ENCODE results near the gene FAM76B.
A peak's percentile ranks its signal among the peaks of the same experiment; 100 is the strongest.
"Not testable (repeated sequence)": the region's sequence is repeated elsewhere in the genome, so short reads cannot be mapped to it uniquely, and the experiment has no call there.

The FAM76B gene

DNA sequence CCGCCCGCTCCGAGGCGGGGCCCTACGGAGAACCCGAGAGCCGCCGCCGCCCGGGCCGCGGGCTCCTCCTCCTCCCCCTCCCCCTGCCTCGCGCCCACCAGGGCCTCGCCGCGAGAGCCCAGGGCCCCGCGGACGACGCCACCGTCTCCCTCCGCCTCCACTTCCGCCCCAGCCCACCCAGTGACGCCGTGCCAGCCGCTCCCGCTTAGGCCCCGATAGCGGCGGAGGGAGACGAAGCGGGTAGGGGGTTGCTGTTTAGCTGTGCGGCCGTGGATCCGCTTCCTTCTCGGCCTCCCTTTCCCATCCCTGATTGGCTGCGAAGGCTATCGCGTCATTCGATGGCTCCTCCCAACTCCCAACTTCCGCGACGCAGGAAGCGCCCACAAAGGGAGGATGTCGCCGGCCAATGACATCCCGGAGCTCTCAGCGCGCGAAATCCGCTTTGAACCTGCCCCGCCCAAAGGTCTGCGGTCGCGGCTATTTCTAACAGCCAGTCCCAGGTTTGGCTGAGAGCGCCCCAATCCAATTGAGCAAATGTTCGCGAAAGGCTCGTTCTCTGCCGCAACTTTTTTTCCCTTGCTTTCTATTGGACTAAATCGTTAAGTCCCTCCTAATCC lies at the start of gene FAM76B:
Gene FAM76B (minus strand): TSS at position 277 of the 617 bp plus-strand sequence. CDS start 304 bp downstream, outside the sequence.
- in situ Hi-C loops (cut with HindIII; ENCODE audit: low pct_ligation_motif_present, low pct_unique_long_range_greater_than_20kb, low sequenced_read_pairs), result no loop called here
- peak; percentile 98 for DNase-seq

DNA sequence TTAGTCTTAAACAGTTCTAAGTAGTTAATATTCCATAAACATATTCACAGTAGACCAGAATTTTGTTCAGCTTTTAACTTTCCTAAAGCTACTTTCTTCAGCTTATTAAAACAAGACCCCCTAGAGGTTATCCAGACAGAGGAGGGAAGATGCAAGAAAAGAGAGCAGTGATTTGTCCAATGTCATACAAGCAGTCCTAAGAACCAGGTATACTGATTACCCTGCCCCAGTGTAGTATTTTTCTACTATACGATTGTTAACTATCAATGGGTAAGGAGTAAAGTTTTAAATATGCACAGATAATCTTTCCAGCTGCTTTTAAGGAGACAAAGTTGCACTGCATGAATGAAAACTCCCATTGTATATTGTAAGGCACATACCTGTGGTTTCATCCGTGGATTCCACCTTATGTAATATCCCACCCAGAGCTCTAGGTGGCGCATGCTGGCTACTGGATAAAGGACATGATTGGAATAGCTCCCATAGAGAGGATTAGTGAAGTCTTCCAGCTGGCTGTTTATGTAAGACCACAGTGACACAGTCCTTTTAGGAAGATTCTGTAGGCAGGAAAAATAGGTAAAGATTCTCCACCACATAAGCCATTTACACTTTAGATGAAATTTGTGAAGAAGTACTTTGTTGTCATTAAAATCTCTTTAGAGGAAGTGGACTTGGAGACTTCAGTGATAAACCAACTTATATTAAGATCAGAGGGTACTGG lies 46.3 kb upstream of the FAM76B start:
- peak; percentile 80 for DNase-seq
- in situ Hi-C loops (cut with HindIII; ENCODE audit: low pct_ligation_motif_present, low pct_unique_long_range_greater_than_20kb, low sequenced_read_pairs), result no loop called here

DNA sequence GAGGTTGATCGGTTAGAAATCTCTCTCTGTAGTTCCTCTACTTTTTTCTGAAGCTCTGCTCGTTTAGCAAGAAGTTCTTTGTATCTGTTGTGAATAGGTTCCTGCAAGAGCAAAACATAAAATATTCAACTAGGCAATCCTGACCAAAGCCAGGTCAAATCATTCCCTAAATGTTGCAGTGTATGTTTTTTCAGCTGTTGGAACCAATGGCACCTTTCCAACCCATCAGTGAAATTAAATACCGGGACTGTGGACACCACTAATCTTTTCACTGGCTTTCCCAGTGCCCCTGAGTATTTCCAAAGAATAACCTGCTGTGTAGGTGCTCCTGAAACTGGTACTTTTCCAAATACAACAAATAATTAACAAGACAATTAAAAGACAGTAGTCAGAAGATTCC lies 45.8 kb upstream of the FAM76B start:
- DNase-seq, result no peak
- in situ Hi-C loops (cut with HindIII; ENCODE audit: low pct_ligation_motif_present, low pct_unique_long_range_greater_than_20kb, low sequenced_read_pairs), result no loop called here

DNA sequence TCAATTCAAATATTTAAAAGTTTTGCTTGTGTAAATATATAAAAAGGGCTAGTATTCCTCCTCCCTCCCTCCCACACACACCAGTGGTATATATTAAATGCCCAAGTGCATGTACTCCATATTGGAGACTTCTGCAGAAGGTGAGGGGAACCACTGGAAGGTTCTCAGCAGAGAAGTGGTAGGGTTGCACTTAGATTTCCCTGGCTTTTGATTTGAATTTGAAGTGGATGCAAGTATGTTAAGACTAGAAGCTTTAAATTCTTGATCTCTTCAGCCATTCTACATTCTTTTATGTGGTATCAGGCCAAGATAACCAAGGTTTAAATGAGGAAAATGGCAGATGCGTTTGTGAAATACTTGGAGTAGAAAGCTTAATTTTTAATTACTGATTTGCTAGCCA lies 43.8 kb upstream of the FAM76B start:
- no peak for DNase-seq
- in situ Hi-C loops (cut with HindIII; ENCODE audit: low pct_ligation_motif_present, low pct_unique_long_range_greater_than_20kb, low sequenced_read_pairs), result no loop called here

DNA sequence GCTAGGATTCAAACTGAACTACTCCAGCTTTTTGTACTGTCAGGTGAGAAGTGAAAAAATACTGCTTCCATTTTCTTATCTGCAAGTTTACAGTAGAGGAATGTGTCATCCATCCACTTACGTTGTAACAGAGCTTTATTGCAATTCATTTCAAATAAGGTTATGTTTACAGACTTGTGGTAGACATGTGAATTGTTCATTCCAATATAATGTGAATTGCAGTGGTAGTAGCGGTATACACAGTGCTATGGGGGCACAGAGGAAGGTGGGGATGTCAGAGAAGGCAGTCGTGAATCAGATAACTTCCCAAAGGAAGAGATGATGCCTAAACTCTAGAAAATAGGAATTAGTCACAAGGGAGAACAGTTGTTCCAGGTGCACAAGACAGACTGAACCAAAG lies 43.2 kb upstream of the FAM76B start:
- no peak for DNase-seq
- in situ Hi-C loops (cut with HindIII; ENCODE audit: low pct_ligation_motif_present, low pct_unique_long_range_greater_than_20kb, low sequenced_read_pairs), result no loop called here

DNA sequence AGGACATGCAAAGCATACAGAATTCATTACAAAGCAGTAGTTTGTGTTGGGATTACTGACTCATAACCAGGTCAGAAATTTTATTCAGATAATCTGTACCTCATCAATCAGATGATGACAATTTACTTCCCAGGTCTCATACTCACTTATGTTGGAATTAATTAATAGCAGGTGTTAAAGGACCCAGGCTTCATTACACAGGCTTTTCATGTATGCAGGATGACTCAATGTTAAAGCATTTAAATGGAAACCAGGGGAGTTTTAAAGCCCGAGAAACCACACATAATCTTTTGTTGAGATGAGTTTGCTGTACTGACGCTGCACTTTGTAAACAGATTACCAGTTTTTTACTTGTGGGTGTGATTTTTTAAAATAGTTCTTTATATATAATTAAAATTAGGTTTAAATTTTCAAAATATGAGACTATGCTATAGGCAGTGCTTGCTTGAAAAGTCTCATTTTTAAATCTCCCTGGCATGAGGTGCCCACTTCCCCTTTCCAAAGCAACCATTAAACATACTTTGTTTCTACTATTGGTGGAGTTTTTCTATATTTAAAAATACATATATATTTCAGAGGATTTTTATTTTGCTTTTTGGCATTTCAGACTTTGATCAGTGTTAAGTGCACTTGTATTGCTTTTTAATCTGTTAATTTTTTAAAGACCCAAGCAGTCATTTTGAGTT lies 41.8 kb upstream of the FAM76B start:
- in situ Hi-C loops (cut with HindIII; ENCODE audit: low pct_ligation_motif_present, low pct_unique_long_range_greater_than_20kb, low sequenced_read_pairs), result no loop called here
- peak; percentile 56 for DNase-seq

DNA sequence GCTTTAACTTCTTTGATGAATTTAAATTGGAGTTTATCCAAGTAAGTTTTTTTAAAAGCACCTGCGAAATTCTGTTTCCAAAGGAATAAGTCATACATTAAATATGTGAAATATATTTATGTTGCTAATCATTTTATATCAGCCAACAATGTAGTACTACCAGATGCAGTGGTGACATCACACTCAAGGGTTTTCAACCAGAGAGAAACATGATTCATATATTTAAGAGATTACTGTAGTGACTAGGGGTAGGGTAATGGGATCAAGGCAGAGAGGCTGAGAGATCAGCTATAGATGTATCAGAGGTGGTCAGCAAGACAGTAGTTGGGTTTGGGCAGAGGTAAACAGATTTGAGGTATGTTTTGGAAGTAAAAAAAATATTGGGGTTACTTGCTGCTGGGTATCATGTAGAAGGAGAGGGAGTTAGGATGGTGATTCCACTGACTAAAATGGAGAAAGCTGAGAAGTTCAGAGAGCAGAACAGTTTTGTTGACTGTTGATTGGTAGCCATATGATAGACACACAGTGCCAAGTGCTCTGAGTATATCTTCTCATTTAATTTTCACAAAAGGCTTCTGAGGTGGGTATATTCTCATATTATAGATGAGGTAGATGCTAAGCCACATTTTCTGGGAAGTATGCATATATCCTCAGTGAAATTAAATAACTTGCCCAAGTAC lies 40.1 kb upstream of the FAM76B start:
- in situ Hi-C loops (cut with HindIII; ENCODE audit: low pct_ligation_motif_present, low pct_unique_long_range_greater_than_20kb, low sequenced_read_pairs), result no loop called here
- DNase-seq, result peak; percentile 11

DNA sequence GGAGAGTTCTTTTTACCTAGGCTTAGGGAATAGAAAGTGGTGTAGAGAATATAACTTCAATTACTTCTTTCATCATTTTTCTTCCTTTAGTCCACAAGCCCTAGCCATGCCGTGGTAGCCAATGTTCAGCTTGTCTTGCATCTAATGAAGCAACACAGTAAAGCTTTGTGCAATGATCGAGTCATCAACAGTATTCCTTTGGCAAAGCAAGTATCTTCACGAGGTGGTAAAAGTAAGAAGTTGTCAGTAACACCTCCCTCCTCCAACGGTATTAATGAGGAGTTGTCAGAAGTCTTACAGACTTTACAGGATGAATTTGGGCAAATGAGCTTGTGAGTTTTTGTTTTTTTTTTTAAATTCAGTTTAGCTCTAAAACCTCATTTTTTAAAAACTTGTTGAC lies 38.1 kb upstream of the FAM76B start:
- no peak for DNase-seq
- in situ Hi-C loops (cut with HindIII; ENCODE audit: low pct_ligation_motif_present, low pct_unique_long_range_greater_than_20kb, low sequenced_read_pairs), result no loop called here

DNA sequence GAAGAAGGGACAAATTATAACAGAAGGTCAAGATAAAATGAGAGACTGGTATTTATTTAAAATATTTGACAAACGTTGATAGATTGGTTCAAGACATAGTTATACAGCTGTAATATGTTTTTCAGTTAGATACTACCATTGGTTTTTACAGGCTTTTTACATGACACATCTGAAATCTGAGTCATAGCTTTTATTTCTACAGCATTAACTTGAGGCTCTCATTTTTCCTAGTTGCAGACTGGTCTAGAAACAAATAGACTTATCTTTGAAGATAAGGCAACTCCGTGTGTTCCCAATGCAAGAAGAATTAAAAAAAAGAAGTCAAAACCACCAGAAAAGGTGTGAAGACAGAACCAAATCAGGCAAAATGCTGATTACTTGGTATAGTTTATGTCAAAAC lies 32.1 kb upstream of the FAM76B start:
- DNase-seq, result peak; percentile 16

DNA sequence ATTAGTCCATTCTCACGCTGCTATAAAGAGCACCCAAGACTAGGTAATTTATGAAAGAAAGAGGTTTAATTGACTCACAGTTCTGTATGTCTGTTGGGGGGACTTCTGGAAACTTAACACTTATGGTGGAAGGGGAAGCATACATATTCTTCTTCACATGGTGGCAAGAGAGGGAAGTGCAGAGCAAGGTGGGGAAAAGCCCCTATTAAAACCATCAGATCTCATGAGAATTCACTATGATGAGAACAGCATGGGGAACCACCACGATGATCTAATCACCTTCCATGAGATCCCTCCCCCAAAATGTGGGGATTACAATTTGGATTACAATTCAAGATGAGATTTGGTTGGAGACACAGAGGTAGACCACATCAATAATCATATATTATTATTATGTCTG lies 26.5 kb upstream of the FAM76B start:
- in situ Hi-C loops (cut with HindIII; ENCODE audit: low pct_ligation_motif_present, low pct_unique_long_range_greater_than_20kb, low sequenced_read_pairs), result no loop called here
- DNase-seq, result no peak

More for the DNA sequence above, 32.1 kb upstream of the FAM76B start:
- in situ Hi-C loops (cut with HindIII; ENCODE audit: low pct_ligation_motif_present, low pct_unique_long_range_greater_than_20kb, low sequenced_read_pairs), result no loop called here

DNA sequence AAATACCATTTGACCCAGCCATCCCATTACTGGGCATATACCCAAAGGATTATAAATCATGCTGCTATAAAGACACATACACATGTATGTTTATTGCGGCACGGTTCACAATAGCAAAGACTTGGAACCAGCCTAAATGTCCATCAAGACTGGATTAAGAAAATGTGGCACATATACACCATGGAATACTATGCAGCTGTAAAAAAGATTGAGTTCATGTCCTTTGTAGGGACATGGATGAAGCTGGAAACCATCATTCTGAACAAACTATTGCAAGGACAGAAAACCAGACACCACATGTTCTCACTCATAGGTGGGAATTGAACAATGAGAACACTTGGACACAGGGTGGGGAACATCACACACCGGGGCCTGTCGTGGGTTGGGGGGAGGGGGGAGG lies 21.5 kb upstream of the FAM76B start:
- in situ Hi-C loops (cut with HindIII; ENCODE audit: low pct_ligation_motif_present, low pct_unique_long_range_greater_than_20kb, low sequenced_read_pairs), result not testable (repeated sequence)

DNA sequence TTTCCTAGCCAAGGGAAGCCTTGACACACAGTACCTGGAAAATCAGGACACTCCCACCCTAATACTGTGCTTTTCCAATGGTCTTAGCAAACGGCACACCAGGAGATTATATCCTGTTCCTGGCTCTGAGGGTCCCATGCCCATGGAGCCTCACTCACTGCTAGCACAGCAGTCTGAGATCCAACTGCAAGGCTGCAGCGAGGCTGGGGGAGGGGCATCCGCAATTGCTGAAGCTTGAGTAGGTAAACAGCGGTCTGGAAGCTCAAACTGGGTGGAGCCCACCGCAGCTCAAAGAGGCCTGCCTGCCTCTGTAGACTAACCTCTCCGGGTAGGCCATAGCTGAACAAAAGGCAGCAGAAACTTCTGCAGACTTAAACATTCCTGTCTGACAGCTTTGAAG lies 16.9 kb upstream of the FAM76B start:
- in situ Hi-C loops (cut with HindIII; ENCODE audit: low pct_ligation_motif_present, low pct_unique_long_range_greater_than_20kb, low sequenced_read_pairs); DNase-seq: not testable (repeated sequence)

More for the DNA sequence above, 21.5 kb upstream of the FAM76B start:
- not testable (repeated sequence) for DNase-seq

DNA sequence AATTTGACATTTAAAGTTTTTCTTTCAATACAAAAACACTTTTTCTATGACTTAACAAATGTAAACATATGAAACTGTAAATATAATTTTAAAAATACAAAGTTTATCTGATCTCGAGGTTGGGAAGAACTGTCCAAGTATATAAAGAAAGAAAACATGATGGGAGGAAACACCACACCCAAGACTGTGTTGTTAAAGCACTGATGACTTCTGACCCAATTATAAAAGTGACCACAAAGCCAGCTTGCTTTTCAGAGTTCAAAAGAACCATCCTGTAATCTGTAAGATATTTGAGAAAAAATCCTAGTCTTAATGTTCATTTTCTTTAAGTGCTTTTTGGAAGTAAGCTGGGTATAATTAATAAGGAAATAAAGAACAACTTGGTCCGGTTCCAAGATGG lies 16.3 kb upstream of the FAM76B start:
- no peak for DNase-seq
- in situ Hi-C loops (cut with HindIII; ENCODE audit: low pct_ligation_motif_present, low pct_unique_long_range_greater_than_20kb, low sequenced_read_pairs), result no loop called here

DNA sequence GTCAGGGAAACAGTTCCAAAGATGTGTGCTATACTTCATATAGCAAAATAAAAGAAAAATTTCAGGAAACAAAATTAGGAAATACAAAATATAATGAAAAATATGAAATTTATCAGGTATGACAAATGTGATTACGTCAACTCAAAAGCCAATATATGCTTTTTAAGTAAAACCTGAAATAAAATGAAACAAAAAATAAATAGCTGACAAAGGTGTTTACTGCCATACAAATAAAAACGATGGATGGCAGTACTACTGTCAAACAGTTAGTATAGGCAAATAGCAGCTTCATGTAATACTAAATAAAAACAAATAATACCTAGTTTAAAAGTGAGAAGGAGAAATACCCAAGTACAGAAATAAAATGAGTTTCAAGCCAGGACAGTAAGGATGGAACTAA lies 14.4 kb upstream of the FAM76B start:
- no peak for DNase-seq
- in situ Hi-C loops (cut with HindIII; ENCODE audit: low pct_ligation_motif_present, low pct_unique_long_range_greater_than_20kb, low sequenced_read_pairs), result no loop called here

DNA sequence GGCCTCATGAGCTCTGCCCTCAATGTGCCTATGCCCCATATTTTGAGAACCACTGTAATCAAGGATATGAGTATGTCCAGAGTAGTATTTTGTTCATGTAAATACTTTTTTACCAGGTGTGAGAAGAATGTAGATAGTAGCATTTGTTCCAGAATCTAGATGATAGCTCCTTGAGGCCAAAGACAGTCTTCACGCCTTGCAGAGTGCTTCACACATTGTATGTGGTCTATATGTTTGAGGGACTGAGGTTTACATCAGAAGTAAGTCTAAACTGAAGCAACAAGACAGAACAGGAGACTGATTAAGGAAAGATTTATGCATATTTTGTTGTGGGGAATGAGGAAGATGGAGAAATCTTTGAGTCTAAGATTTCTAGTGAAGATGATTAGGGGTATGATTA lies 13.2 kb upstream of the FAM76B start:
- DNase-seq, result no peak
- in situ Hi-C loops (cut with HindIII; ENCODE audit: low pct_ligation_motif_present, low pct_unique_long_range_greater_than_20kb, low sequenced_read_pairs), result no loop called here

DNA sequence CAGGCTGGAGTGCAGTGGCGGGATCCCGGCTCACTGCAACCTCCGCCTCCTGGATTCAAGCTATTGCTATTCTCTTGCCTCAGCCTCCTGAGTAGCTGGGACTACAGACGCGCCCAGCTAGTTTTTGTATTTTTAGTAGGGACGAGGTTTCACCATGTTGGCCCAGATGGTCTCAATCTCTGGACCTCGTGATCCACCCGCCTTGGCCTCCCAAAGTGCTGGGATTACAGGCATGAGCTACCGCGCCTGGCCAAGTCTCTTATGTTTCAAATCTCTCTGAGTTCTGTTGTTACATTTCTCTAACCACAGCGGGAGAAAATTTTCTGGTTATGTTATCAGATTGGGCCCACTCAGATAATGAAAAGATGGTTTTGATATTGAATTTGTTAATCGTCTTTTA lies 10.9 kb upstream of the FAM76B start:
- in situ Hi-C loops (cut with HindIII; ENCODE audit: low pct_ligation_motif_present, low pct_unique_long_range_greater_than_20kb, low sequenced_read_pairs), result no loop called here
- no peak for DNase-seq

DNA sequence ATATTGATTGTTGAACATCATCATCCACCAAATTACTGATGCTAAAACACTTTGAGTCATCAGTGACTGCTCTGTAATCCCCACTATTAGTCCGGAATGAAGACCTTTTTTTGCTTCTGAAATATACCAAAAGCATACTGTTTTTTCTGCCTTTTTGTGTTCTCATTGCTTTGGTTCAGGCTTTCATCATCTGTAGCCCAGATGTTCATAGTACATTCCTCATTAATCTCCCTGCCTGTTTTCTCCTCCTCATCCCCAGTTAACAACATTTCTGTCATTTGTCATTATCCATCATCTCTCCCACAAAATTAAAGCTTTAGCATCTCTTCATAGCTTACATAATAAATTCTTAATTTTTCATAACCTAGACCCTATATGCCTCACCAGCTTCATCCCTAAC lies 10.0 kb upstream of the FAM76B start:
- no peak for DNase-seq
- in situ Hi-C loops (cut with HindIII; ENCODE audit: low pct_ligation_motif_present, low pct_unique_long_range_greater_than_20kb, low sequenced_read_pairs), result no loop called here

DNA sequence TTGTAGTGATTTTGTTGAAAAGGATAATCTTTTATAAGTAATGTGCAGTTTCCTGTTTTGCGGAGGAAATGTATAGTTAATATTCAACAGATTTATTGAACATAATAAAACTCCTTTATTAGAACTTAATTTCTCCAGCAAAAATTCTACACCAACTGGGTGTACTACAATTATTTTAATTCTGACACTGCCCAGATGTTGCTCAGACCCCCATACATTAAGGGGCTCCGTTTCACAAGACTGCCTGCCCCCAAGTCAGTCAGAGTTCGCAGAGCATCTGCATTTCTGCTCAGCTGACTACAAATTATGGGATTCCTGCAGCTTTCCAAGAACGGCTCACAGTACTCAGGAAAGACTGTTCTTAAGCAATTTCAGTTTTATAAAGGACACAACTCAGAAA lies 6.9 kb upstream of the FAM76B start:
- DNase-seq, result no peak
- in situ Hi-C loops (cut with HindIII; ENCODE audit: low pct_ligation_motif_present, low pct_unique_long_range_greater_than_20kb, low sequenced_read_pairs), result no loop called here

DNA sequence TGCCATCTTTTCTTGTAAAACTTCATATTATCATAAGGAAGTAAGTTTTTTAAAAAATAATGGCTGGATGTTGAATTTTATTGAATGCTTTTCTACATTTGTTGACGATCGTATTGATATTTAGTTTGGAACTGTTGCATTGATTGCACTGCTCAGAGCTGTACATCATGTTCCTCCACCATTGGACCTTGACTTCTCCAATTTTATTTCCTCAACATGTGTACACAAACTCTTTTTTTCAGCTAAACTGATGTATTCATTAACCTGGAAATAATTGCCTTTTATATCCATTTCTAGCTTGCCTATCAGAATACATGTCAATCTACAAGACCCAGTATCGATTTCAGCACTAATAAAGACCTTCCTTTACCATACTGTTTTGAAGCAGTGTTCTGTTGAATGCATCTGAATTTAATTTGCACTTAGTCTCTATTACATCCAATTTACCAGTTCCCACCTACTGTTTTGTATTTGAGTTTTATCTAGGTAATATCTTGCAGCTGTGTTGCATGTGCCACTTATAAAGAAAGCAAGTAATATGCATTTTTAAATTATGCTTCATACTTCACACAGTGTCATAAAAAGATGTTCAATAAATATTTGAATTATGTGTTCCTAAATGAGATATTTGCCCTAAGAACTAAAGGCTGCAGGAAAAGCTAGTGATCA lies 6.2 kb upstream of the FAM76B start:
- in situ Hi-C loops (cut with HindIII; ENCODE audit: low pct_ligation_motif_present, low pct_unique_long_range_greater_than_20kb, low sequenced_read_pairs), result no loop called here

More for the DNA sequence above, 6.2 kb upstream of the FAM76B start:
- no peak for DNase-seq
